ACC112 (cell line): ENCODE data around the gene ACOX1.

ENCODE experiments used
- H2AFZ ChIP-seq: fragments of 200-600 bp; sonication (generic); one replicate; pipeline ENCODE4 v1.6.0; 2017; ENCODE audit warnings: antibody characterized with exemption, low read length; ENCODE audit not compliant: unreplicated experiment
- H3K27ac ChIP-seq: fragments of 200-600 bp; sonication (generic); 2 replicates; pipeline ENCODE4 v1.5.1; 2014; ENCODE audit warnings: low read depth, mild to moderate bottlenecking, antibody characterized with exemption, low read length, moderate library complexity
- H3K27me3 ChIP-seq: fragments of 200-600 bp; sonication (generic); 2 replicates; pipeline ENCODE4 v1.6.1; 2014; ENCODE audit warnings: mild to moderate bottlenecking, antibody characterized with exemption, low read length, moderate library complexity, mixed read lengths; ENCODE audit not compliant: insufficient read depth
- H3K36me3 ChIP-seq: fragments of 200-600 bp; sonication (generic); 2 replicates; pipeline ENCODE4 v1.6.1; 2016; ENCODE audit warnings: mild to moderate bottlenecking, antibody characterized with exemption, low read length, moderate library complexity, mixed read lengths; ENCODE audit not compliant: insufficient read depth
- H3K4me1 ChIP-seq: fragments of 200-600 bp; sonication (generic); one replicate; pipeline ENCODE4 v1.6.1; 2016; ENCODE audit warnings: low read length, mixed read lengths; ENCODE audit not compliant: insufficient read depth, unreplicated experiment, control insufficient read depth
- H3K4me3 ChIP-seq: fragments of 200-600 bp; sonication (generic); 2 replicates; pipeline ENCODE4 v1.5.1; 2014; ENCODE audit warnings: mild to moderate bottlenecking, low read depth, low read length
- H3K79me2 ChIP-seq: fragments of 200-600 bp; sonication (generic); one replicate; pipeline ENCODE4 v1.6.0; 2016; ENCODE audit warnings: low read length; ENCODE audit not compliant: control insufficient read depth, unreplicated experiment, insufficient read depth

The ACOX1 gene

GRCh38 chr17:75917141-75917916 lies 61.6 kb downstream of the ACOX1 start:
- Histone ChIP-seq H3K27me3 (no peaks in the 10 kb centered on the region), H3K4me3 (no peak overlapping the region), H2AFZ (no peak overlapping the region), H3K27ac (no peak overlapping the region), H3K79me2 (no peaks in the 10 kb centered on the region), H3K4me1 (no peaks in the 10 kb centered on the region), H3K36me3 (no peaks in the 10 kb centered on the region)

DNA sequence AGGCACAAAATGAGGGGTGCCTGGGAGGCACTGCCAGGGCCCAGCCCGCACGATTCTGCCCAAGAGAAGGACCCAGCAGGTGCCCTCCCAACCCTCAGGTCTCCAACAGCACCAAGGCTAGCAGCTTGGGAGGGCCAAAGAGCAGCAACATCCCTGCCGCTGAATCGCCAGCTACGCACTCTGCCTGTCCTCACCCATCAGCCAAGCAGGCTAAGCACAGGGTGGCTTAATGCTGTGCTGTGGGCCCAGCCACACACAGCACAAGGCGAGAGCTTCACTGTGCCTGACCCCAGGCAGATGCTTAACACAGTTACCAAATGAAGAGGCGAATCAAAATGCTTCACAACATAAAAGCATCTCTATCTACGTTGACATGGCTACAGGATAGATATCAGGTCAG lies 63.7 kb downstream of the ACOX1 start:
- no peaks in the 10 kb centered on the region for H3K79me2 ChIP-seq
- no peaks in the 10 kb centered on the region for H3K36me3 ChIP-seq
- H3K27me3 ChIP-seq = no peaks in the 10 kb centered on the region
- no peak overlapping the region for H3K27ac ChIP-seq
- H2AFZ ChIP-seq = no peak overlapping the region
- H3K4me3 ChIP-seq = no peak overlapping the region
- H3K4me1 ChIP-seq = no peaks in the 10 kb centered on the region

DNA sequence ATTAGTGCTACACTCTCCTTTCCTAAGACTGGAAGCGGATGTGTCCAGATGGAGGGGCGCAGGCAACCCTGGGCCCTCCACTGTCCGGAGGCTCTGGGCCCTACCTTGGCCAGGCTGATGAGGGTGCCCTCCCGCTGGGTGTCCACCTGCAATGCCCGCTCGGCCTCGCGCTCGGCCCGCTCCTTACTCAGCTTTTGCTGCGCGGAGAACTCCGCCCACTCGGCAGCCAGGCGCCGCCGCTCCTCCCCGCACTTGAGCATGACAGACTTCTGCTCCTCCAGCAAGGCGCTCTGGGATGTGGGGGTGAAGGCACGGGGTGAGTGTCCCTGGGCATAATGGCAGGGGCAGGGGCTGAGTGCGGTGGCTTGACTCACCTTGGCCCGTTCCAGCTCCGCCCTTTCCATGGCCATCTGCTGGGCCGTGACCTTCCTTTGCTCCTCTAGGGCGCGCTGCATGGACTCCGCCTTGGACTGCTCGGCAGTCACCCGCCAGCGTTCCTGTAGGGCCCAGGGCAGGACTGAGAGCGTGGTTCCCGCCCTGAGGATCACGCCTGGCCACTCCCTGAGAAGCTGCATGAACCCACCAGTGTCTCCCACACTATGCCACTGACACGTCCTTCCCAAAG lies 64.2 kb downstream of the ACOX1 start:
- no peaks in the 10 kb centered on the region for H3K27me3 ChIP-seq
- H3K79me2 ChIP-seq = no peaks in the 10 kb centered on the region
- H3K4me3 ChIP-seq = no peak overlapping the region
- no peaks in the 10 kb centered on the region for H3K4me1 ChIP-seq
- H2AFZ ChIP-seq = no peak overlapping the region
- H3K36me3 ChIP-seq = no peaks in the 10 kb centered on the region
- H3K27ac ChIP-seq = no peak overlapping the region

DNA sequence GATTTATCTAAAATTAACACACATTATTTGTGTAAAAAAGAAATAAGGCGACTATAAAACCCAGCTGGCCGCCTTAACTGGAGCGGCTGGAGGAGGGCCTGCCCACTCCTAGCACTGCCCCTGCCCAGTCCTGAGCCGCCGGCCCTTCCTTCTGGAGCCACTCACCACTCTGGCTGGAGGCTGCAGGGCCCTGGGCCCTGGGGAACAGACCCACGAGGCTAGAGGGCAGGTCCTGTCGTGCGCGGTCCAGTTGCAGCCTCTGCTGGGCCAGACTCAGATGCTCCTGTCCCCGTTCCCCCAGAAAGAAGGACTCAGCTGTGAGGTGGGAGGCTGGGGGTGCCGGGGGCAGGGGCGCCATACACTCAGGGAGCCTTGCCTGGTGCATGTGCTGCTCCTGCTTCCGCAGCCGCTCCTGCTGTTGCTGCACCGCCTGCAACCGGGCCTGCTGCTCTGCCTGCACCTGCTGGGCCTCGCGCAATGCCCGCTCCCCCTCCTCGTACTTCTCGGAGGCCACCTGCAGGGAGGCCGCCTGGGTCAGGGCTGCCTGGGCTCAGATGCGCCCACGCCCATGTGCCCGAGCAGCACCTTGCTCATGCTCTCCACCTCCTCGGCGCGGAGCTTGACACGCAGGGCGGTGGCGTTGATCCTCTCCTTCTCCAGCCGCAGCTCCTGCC lies 65.3 kb downstream of the ACOX1 start:
- H3K36me3 ChIP-seq = no peaks in the 10 kb centered on the region
- no peak overlapping the region for H3K27ac ChIP-seq
- no peaks in the 10 kb centered on the region for H3K4me1 ChIP-seq
- no peaks in the 10 kb centered on the region for H3K79me2 ChIP-seq
- no peak overlapping the region for H3K4me3 ChIP-seq
- H2AFZ ChIP-seq = no peak overlapping the region
- no peaks in the 10 kb centered on the region for H3K27me3 ChIP-seq

DNA sequence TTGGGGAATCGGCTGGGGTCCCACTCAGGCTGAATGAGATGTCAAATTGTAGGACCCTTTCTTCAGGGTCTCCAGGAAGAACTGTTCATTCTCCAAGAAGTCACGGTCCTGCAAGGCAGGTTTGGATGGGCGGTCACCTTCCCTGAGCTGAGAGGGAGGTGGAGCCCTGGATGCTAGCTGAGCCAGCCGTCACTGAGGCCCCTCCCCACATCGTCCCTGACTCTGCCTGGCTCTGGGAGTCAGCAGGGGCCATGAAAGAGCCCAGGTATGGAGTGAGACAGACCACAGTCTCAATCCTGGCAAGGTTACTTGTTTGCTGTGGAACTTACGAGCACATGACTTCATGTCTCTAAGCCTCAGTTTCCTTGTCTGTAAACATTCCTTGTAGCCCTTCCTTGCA lies 68.3 kb downstream of the ACOX1 start:
- Histone ChIP-seq H3K27ac (no peak overlapping the region), H3K4me1 (no peaks in the 10 kb centered on the region), H3K4me3 (no peak overlapping the region), H2AFZ (no peak overlapping the region), H3K27me3 (no peaks in the 10 kb centered on the region), H3K36me3 (no peaks in the 10 kb centered on the region), H3K79me2 (no peaks in the 10 kb centered on the region)

- H3K79me2 ChIP-seq = no peaks in the 10 kb centered on the region
- H3K4me3 ChIP-seq = no peak overlapping the region
- no peaks in the 10 kb centered on the region for H3K36me3 ChIP-seq
- no peaks in the 10 kb centered on the region for H3K27me3 ChIP-seq
- no peak overlapping the region for H2AFZ ChIP-seq
- no peaks in the 10 kb centered on the region for H3K4me1 ChIP-seq
- H3K27ac ChIP-seq = no peak overlapping the region
These were observed 69.1 kb downstream of the ACOX1 start for GRCh38 chr17:75909812-75910274.

GRCh38 chr17:75909051-75909811 lies 69.7 kb downstream of the ACOX1 start:
- Histone ChIP-seq H3K4me3 (no peak overlapping the region), H3K27ac (no peak overlapping the region), H2AFZ (no peak overlapping the region)

DNA sequence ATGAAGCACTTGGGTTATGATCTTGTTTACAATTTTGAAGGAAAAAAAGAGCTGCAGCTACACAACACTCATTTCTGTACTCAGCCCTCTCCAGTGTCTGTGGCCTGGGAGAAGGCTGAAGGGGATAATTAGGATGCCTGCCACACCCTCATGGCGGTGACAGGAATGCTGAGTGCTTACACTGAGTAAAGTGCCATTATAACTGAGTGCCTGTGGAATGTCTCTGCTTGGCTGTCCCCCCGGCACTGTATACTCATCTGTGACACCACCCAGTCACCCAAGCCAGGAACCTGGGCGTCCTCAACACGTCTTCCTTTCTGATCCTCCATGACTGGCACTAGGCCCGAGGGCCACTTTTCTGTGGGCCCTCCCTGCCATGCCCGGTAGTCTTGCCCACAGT lies 70.8 kb downstream of the ACOX1 start:
- Histone ChIP-seq H3K27me3 (no peaks in the 10 kb centered on the region), H3K27ac (no peak overlapping the region), H3K79me2 (peaks cover 7% of the 10 kb centered on the region), H3K4me1 (peaks cover 7% of the 10 kb centered on the region), H2AFZ (no peak overlapping the region), H3K4me3 (no peak overlapping the region), H3K36me3 (no peaks in the 10 kb centered on the region)

More at GRCh38 chr17:75909051-75909811, 69.7 kb downstream of the ACOX1 start:
- Histone ChIP-seq H3K79me2 (peaks cover 3% of the 10 kb centered on the region), H3K27me3 (no peaks in the 10 kb centered on the region), H3K36me3 (no peaks in the 10 kb centered on the region), H3K4me1 (no peaks in the 10 kb centered on the region)

DNA sequence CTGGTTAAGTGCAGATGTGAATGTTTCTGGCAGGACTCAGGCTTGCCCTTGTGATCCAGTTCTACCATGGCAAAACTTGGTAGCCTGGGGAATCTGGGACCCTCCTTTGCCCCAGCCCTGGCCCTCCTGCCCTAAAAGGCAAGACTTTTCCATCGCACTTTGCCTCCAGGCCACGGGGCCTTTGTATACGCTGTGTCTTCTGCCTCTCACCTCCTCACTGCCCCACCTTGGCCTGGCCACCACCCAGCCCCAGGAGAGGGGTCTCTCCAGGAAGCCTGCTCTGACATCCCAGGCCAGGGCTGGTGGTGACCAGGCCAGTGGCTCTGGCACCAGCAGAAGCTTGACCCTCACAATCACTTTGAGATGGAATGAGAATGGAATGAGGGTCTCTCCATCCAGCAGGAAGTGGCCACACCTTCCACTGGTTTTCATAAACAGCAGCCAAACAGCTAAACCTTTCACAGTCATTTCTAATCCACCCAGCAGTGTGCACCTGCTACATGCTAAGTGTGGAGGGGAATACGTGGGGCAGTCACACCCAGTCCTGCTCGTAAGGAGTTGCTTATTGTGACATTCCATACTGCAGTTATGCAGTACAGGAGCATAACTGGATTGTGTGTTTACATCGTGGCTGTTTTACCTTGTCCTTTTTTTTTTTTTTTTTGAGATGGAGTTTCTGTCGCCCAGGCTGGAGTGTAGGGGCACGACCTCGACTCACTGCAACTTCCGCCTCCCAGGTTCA lies 72.7 kb downstream of the ACOX1 start:
- Histone ChIP-seq H3K79me2 (peaks cover 7% of the 10 kb centered on the region), H2AFZ (no peak overlapping the region), H3K4me3 (no peak overlapping the region), H3K27ac (no peak overlapping the region), H3K4me1 (peaks cover 16% of the 10 kb centered on the region), H3K27me3 (no peaks in the 10 kb centered on the region), H3K36me3 (peaks cover 4% of the 10 kb centered on the region; the same call in 1 of the 2 replicates)
